VCaP (cell line): ENCODE measurements around the gene P2RX2.

ENCODE experiments used
- H3K27ac ChIP-seq: fragments of 450-650 bp; 2 replicates; pipeline ENCODE4 v1.5.1; 2017
- TF ChIP-seq, protein P1 (sequence below): fragments of 450-650 bp; conservative IDR thresholded peaks from 2 replicates; pipeline ENCODE4 v1.5.1; 2017; ENCODE audit warnings: mild to moderate bottlenecking, moderate library complexity

P2RX2 gene

DNA sequence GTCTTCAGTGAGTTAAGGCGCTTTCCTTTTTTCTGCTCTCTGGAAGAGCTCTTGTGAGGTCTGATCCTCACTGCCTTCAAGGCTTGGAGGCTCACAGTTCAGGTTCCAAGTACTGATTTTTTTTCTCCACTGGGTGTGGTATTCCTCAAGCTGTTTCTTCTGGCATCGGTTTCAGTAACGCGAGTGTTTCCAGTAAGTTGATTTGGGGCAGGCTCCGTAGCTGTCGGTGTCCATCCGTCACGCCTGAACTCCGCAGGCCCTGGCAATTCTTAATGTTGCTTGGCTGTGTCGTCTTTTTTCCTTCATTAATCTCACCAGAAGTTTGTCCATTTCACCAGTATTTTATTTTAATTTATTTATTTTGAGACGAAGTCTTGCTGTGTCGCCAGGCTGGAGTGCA, 38.8 kb upstream of the P2RX2 start:
- H3K27ac ChIP-seq, result no peak overlapping the region
- TF ChIP-seq, protein P1, sequence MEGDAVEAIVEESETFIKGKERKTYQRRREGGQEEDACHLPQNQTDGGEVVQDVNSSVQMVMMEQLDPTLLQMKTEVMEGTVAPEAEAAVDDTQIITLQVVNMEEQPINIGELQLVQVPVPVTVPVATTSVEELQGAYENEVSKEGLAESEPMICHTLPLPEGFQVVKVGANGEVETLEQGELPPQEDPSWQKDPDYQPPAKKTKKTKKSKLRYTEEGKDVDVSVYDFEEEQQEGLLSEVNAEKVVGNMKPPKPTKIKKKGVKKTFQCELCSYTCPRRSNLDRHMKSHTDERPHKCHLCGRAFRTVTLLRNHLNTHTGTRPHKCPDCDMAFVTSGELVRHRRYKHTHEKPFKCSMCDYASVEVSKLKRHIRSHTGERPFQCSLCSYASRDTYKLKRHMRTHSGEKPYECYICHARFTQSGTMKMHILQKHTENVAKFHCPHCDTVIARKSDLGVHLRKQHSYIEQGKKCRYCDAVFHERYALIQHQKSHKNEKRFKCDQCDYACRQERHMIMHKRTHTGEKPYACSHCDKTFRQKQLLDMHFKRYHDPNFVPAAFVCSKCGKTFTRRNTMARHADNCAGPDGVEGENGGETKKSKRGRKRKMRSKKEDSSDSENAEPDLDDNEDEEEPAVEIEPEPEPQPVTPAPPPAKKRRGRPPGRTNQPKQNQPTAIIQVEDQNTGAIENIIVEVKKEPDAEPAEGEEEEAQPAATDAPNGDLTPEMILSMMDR, result no peak

DNA sequence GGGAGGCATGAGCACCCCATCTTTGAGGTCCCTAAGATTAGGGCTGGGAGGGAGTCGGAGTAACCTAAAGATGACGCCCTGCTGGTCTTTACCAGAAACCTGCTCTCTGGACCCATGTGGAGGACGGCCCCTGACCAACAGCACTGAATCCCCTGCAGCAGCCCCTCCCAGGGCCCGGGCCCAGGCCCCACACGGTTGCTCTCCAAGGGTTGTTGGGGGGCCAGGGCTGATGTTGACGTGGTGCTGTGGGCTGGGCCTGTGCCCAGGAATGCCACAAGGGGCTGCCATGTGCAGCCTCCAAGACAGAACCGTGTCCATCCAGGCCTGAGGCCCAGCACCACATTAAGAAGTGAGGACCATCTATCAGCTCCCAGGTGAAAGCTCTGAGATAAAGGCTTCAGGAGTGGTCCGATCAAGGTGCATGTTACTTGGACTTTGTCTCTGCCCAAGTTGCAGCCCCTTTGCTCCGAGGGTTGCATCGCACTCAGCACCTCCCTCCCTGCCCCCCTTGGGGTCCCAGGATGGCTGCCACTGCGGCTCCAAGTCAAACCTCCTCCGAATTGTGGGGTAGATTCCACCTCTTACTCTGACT, 37.8 kb upstream of the P2RX2 start:
- no peak overlapping the region for H3K27ac ChIP-seq
- TF ChIP-seq, protein P1, result no peak

DNA sequence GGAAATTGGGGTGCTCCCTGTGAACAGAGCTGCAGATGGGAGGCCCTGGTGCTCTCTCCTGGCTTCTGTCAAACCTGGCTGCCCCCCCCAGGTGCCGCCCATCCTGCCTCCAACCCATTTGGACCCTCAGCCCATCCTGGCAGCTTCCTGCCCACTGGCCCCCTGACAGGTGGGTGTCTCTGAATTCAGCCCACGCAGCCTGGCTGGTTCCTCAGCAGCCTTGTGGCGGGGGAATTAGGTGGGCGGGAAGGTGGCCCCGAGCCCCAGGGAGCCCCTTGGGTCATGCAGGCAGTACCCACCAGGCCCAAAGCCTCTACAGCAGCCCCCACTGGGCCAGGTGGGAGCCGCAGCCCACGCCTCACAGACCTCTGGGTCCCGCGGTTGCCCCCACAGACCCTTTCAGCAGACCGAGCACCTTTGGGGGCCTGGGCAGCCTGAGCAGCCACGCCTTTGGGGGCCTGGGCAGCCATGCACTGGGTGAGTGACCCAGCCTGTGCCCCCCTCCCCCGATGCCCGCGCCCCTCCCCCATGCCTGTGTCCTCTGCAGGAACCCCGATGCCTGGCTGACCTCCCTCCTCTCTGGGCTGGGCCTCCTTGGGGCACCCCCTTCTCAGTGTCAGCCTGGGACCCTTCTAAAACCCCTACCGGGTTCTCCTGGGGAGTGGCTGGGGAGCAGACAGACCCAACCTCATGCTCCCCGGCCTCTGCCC, 37.1 kb upstream of the P2RX2 start:
- TF ChIP-seq, protein P1, result no peak

DNA sequence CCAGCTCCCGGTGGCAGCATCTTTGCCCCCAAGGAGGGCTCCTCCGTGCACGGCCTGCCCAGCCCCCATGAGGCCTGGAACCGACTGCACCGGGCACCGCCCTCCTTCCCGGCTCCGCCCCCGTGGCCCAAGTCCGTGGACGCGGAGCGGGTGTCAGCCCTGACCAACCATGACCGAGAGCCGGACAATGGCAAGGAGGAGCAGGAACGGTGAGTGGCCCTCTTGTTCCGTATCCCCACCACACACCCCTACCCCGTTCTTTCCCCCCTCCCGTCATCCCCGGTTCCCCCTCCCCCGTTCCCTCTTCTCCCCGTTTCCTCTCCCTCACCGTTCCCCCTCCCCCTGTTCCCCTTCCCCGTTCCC, 36.5 kb upstream of the P2RX2 start:
- TF ChIP-seq, protein P1, result no peak
- no peak overlapping the region for H3K27ac ChIP-seq

More for the DNA sequence above, 37.1 kb upstream of the P2RX2 start:
- no peak overlapping the region for H3K27ac ChIP-seq

DNA sequence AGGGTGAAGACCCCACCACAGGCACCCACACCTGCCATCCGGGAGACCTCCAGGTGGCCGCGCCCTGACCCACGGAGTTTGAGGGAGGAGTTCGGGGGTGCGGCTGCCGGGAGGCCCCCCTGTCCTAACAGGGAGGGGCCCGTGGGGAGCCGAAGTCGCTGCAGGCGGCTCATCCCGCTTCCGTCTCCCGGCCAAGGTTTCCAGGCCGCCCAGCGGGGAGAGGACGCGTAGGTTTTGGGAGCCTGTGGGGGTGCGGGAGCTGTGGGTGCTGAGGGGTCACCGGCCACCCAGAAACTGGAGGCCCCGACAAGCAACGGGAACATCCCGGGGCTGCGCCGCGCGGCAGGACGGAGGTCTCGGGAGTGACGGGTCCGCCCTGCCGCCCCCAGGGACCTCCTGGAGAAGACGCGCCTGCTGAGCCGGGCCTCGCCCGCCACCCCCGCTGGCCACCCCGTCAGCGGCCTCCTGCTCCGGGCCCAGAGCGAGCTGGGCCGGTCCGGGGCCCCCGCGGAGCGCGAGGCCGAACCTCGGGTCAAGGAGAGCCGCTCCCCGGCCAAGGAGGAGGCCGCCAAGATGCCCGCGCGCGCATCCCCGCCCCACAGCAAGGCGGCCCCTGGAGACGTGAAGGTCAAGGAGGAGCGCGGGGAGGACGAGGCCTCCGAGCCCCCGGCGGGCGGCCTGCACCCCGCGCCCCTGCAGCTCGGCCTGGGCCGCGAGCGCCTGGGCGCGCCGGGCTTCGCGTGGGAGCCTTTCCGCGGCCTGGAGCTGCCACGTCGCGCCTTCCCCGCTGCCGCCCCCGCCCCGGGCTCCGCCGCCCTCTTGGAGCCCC, 35.8 kb upstream of the P2RX2 start:
- H3K27ac ChIP-seq, result no peak overlapping the region
- TF ChIP-seq, protein P1, result no peak

DNA sequence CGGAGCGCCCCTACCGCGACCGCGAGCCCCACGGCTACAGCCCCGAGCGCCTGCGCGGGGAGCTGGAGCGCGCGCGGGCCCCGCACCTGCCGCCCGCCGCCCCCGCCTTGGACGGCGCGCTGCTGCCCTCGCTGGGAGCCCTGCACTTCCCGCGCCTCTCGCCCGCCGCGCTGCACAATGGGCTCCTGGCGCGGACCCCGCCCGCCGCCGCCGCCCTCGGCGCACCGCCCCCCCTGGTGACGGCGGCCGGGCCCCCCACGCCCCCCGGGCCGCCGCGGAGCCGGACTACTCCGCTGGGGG, 35.2 kb upstream of the P2RX2 start:
- TF ChIP-seq, protein P1, result no peak
- H3K27ac ChIP-seq, result no peak overlapping the region

DNA sequence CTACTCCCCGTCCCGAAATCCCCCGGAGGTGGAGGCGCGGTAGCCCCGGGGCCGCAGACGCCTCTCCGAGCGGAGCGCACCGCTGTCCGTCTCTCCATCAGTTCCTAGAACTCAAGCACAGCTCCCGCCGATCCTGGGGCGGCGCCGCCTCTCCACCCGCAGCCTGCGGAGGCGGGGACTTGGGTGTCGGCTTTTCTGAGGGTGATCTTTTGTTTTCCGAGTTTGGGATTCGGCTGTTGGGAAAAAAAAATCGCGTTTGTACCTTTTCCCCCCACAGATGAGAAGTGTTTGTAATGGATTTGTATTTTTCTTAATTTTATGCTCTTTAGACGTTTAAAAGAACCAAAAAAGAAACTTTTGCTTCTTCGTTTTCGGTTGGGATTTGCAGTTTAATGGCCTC, 34.8 kb upstream of the P2RX2 start:
- no peak overlapping the region for H3K27ac ChIP-seq
- TF ChIP-seq, protein P1, result no peak
